Progenitor cell of endocrine pancreas (in vitro differentiated cells): ENCODE results near the gene CXCR2. TPM values are rescaled to one million over a fixed set of nuclear protein-coding genes. Genes with fewer than 3 reads are reported as not detected.

Experiments
- DNase-seq: peaks from one replicate; pipeline ENCODE4 v3.0.0; 2021; ENCODE audit warnings: low spot score; ENCODE audit not compliant: unreplicated experiment
- H3K27ac Mint-ChIP-seq: 2 replicates; pipeline ENCODE4 v1.8.0; 2021; ENCODE audit warnings: mild to moderate bottlenecking, moderate library complexity, mixed read lengths
- H3K27me3 Mint-ChIP-seq: 2 replicates; pipeline ENCODE4 v1.8.0; 2021; ENCODE audit warnings: mixed read lengths
- H3K36me3 Mint-ChIP-seq: 2 replicates; pipeline ENCODE4 v1.8.0; 2022; ENCODE audit warnings: mixed read lengths; ENCODE audit not compliant: insufficient read depth
- H3K4me1 Mint-ChIP-seq: 2 replicates; pipeline ENCODE4 v1.8.0; 2021; ENCODE audit warnings: low read depth, mixed read lengths
- H3K4me3 Mint-ChIP-seq: 2 replicates; pipeline ENCODE4 v1.8.0; 2021; ENCODE audit warnings: low read depth, mild to moderate bottlenecking, moderate library complexity, mixed read lengths
- H3K9me3 Mint-ChIP-seq: 2 replicates; pipeline ENCODE4 v1.8.0; 2021; ENCODE audit warnings: low read depth, mixed read lengths
- total RNA-seq: library from RNA; stranded (reverse); gene quantifications from 2 replicates; pipeline ENCODE4 v1.2.1, GENCODE V29; 2021
- TF ChIP-seq, protein P1 (sequence below): fragments of 200-600 bp; sonication (generic); IDR thresholded peaks from one replicate; pipeline ENCODE4 v1.5.0; 2021; ENCODE audit warnings: antibody characterized with exemption, mild to moderate bottlenecking; ENCODE audit not compliant: unreplicated experiment

Gene CXCR2
- total RNA-seq, 1 donor from 2014 or later, result not detected

- DNase-seq, result no peak
- H3K36me3 Mint-ChIP-seq, result no peaks in the 10 kb centered on the region
- H3K4me1 Mint-ChIP-seq, result peaks cover 4% of the 10 kb centered on the region
- TF ChIP-seq, protein P1, sequence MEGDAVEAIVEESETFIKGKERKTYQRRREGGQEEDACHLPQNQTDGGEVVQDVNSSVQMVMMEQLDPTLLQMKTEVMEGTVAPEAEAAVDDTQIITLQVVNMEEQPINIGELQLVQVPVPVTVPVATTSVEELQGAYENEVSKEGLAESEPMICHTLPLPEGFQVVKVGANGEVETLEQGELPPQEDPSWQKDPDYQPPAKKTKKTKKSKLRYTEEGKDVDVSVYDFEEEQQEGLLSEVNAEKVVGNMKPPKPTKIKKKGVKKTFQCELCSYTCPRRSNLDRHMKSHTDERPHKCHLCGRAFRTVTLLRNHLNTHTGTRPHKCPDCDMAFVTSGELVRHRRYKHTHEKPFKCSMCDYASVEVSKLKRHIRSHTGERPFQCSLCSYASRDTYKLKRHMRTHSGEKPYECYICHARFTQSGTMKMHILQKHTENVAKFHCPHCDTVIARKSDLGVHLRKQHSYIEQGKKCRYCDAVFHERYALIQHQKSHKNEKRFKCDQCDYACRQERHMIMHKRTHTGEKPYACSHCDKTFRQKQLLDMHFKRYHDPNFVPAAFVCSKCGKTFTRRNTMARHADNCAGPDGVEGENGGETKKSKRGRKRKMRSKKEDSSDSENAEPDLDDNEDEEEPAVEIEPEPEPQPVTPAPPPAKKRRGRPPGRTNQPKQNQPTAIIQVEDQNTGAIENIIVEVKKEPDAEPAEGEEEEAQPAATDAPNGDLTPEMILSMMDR, result no peak
- H3K4me3 Mint-ChIP-seq, result no peak overlapping the region
- peaks cover 12% of the 10 kb centered on the region for H3K27me3 Mint-ChIP-seq
- no peaks in the 10 kb centered on the region for H3K9me3 Mint-ChIP-seq
- no peak overlapping the region for H3K27ac Mint-ChIP-seq
Measured at GRCh38 chr2:218184331-218184730, 58.5 kb downstream of the CXCR2 start.

GRCh38 chr2:218186355-218186766 lies 60.5 kb downstream of the CXCR2 start:
- H3K4me3 Mint-ChIP-seq, result no peak overlapping the region
- H3K27ac Mint-ChIP-seq, result no peak overlapping the region
- TF ChIP-seq, protein P1, result peak; percentile 75
- no peaks in the 10 kb centered on the region for H3K9me3 Mint-ChIP-seq
- H3K27me3 Mint-ChIP-seq, result peaks cover 6% of the 10 kb centered on the region
- H3K36me3 Mint-ChIP-seq, result no peaks in the 10 kb centered on the region
- DNase-seq, result peak; percentile 37
- peaks cover 4% of the 10 kb centered on the region for H3K4me1 Mint-ChIP-seq

Other genes starting within 250 kb of the CXCR2 start
- gene TNS1, start 123.0 kb upstream of the CXCR2 start, total RNA-seq, result 7.7 and 7.9 TPM in 2 replicates
- not detected in 2 replicates for gene RUFY4, start 56.8 kb upstream of the CXCR2 start, total RNA-seq
- gene CXCR1, start 40.9 kb downstream of the CXCR2 start, total RNA-seq, result not detected in 2 replicates
- gene ARPC2, start 91.2 kb downstream of the CXCR2 start, total RNA-seq, result 153 and 160 TPM in 2 replicates
- gene GPBAR1, start 135.0 kb downstream of the CXCR2 start, total RNA-seq, result 9.1 and 9.7 TPM in 2 replicates
- gene AAMP, start 144.1 kb downstream of the CXCR2 start, total RNA-seq, result 79.2 and 85.2 TPM in 2 replicates
- 54.3 and 54.5 TPM in 2 replicates for gene PNKD, start 144.5 kb downstream of the CXCR2 start, total RNA-seq
- gene TMBIM1, start 166.5 kb downstream of the CXCR2 start, total RNA-seq, result 131 and 137 TPM in 2 replicates
- gene CATIP, start 230.8 kb downstream of the CXCR2 start, total RNA-seq, result 3.3 and 3.8 TPM in 2 replicates